ENCODE data around the gene EME2.

DNA sequence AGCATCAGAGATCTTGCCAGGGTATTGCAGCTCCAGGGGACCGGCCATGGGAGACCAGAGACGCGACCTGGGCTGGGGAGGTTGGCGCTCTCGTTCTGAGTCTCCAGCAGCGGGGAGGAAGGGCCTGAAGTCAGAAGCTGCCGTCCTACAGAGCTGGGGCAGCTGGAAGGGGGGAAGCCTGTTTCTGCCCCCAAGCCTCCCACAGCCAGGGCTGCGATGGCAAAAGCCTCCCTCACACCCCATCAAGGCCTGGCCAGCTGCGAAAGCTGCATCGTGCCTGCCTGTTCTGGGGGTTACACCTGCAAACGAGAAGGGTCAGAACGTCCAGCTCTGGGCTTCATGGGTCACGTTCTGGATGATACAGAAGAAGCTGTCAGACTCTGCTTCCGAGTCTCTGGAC, 40.5 kb upstream of the EME2 start:
- TF ChIP-seq POLR2AphosphoS5 (IDR thresholded peaks at IDR 0.05): no peak
- TF ChIP-seq, protein P1, sequence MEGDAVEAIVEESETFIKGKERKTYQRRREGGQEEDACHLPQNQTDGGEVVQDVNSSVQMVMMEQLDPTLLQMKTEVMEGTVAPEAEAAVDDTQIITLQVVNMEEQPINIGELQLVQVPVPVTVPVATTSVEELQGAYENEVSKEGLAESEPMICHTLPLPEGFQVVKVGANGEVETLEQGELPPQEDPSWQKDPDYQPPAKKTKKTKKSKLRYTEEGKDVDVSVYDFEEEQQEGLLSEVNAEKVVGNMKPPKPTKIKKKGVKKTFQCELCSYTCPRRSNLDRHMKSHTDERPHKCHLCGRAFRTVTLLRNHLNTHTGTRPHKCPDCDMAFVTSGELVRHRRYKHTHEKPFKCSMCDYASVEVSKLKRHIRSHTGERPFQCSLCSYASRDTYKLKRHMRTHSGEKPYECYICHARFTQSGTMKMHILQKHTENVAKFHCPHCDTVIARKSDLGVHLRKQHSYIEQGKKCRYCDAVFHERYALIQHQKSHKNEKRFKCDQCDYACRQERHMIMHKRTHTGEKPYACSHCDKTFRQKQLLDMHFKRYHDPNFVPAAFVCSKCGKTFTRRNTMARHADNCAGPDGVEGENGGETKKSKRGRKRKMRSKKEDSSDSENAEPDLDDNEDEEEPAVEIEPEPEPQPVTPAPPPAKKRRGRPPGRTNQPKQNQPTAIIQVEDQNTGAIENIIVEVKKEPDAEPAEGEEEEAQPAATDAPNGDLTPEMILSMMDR (IDR thresholded peaks at IDR 0.05; ENCODE audit: poor library complexity, severe bottlenecking): no peak
- no peak for TF ChIP-seq EP300 (conservative IDR thresholded peaks at IDR 0.05; ENCODE audit: poor library complexity, severe bottlenecking)
- no peak for TF ChIP-seq TAF1 (IDR thresholded peaks at IDR 0.05; ENCODE audit: low read depth)
- no peak for TF ChIP-seq EZH2 (IDR thresholded peaks at IDR 0.05; ENCODE audit: borderline replicate concordance, insufficient read depth, low read length, poor library complexity, severe bottlenecking)
- TF ChIP-seq MXI1 (conservative IDR thresholded peaks at IDR 0.05; ENCODE audit: poor library complexity, severe bottlenecking): no peak
- TF ChIP-seq RAD21 (conservative IDR thresholded peaks at IDR 0.05): no peak
